ENCODE measurements around the gene RNF150. TPM values are rescaled to one million over a fixed set of nuclear protein-coding genes. Genes with fewer than 3 reads are reported as not detected.

RNF150 gene
- total and polyA plus RNA-seq, 2 of the 4 experiments (the other 2 are of a cell fraction) = 6.2 to 18.1 TPM

- H3K36me3 ChIP-seq (ENCODE audit: control insufficient read depth, insufficient read depth, low read length) = no peaks in the 10 kb centered on the region
- H2BK15ac ChIP-seq (ENCODE audit: low read depth, low read length) = no peak overlapping the region
- H3K9ac ChIP-seq (ENCODE audit: low read depth, low read length) = no peak overlapping the region
- peaks cover 2% of the 10 kb centered on the region; the same call in 1 of the 2 replicates for H3K4me1 ChIP-seq (ENCODE audit: control insufficient read depth, insufficient read depth, low read length)
- in situ Hi-C loops (cut with MboI; ENCODE audit: low sequenced_read_pairs) (no loop called here), dilution Hi-C loops (cut with HindIII; ENCODE audit: low sequenced_read_pairs, unreplicated experiment) (no loop called here), intact Hi-C loops (cut with micrococcal nuclease) (no loop called here)
- DNase-seq = no peak
- H2AK9ac ChIP-seq (replicated peaks; ENCODE audit: low read depth, low read length, poor library complexity) = no peak overlapping the region
- H3K9me3 ChIP-seq (ENCODE audit: control insufficient read depth, insufficient read depth, low read length) = no peaks in the 10 kb centered on the region
- H2BK120ac ChIP-seq (ENCODE audit: low read depth, low read length) = no peak overlapping the region
- no peak overlapping the region for H3K27ac ChIP-seq (ENCODE audit: insufficient read depth, low read length)
- H3K4ac ChIP-seq (ENCODE audit: low read depth, low read length) = no peak overlapping the region
- no peak overlapping the region for H2BK20ac ChIP-seq (ENCODE audit: low read depth, low read length)
- H3K18ac ChIP-seq (ENCODE audit: low read depth, low read length) = no peak overlapping the region
- ATAC-seq (ENCODE audit: low read depth) = no peak
- H3K14ac ChIP-seq (replicated peaks; ENCODE audit: low read depth, low read length) = no peak overlapping the region
- no peak overlapping the region for H3K56ac ChIP-seq (ENCODE audit: extremely low read depth, insufficient read depth, low read length)
- H2BK5ac ChIP-seq (ENCODE audit: low read depth, low read length, poor library complexity, severe bottlenecking) = no peak overlapping the region
- no peak overlapping the region for H3K4me2 ChIP-seq (ENCODE audit: low read depth, low read length)
- TF ChIP-seq POLR2A (IDR thresholded peaks at IDR 0.05; ENCODE audit: low read depth, low read length) (no peak), BHLHE40 (IDR thresholded peaks at IDR 0.05; ENCODE audit: low read depth, low read length) (no peak), MXI1 (IDR thresholded peaks at IDR 0.05; ENCODE audit: borderline replicate concordance, low read depth, low read length) (no peak), USF2 (IDR thresholded peaks at IDR 0.05; ENCODE audit: low read depth, low read length) (no peak), RAD21 (IDR thresholded peaks at IDR 0.05; ENCODE audit: low read length) (no peak), SMC3 (IDR thresholded peaks at IDR 0.05; ENCODE audit: low read depth, low read length) (no peak), RFX5 (IDR thresholded peaks at IDR 0.05; ENCODE audit: low read depth, low read length) (no peak), ELK1 (IDR thresholded peaks at IDR 0.05; ENCODE audit: borderline replicate concordance, low read depth, low read length) (no peak), RCOR1 (IDR thresholded peaks at IDR 0.05; ENCODE audit: insufficient replicate concordance, low read length) (no peak)
- H3K4me3 ChIP-seq (ENCODE audit: insufficient read depth, low read depth, low read length) = no peak overlapping the region
- no peak overlapping the region for H2AK5ac ChIP-seq (ENCODE audit: low read depth, low read length)
- no peak overlapping the region for H4K5ac ChIP-seq (ENCODE audit: low read depth, low read length)
- H3K9me1 ChIP-seq (ENCODE audit: insufficient read depth, low read length) = no peaks in the 10 kb centered on the region
- H4K91ac ChIP-seq (ENCODE audit: insufficient read depth, low read depth, low read length) = no peak overlapping the region
- H3K79me1 ChIP-seq (ENCODE audit: low read depth in 1 of 2, low read length in 2 of 2) = peaks cover 0 to 3% of the 10 kb centered on the region in 2 experiments; a peak in 1 of 4 replicates
- no peaks in the 10 kb centered on the region for H4K20me1 ChIP-seq (ENCODE audit: insufficient read depth, low read length)
- H3K27me3 ChIP-seq (ENCODE audit: control insufficient read depth, insufficient read depth, low read length) = no peaks in the 10 kb centered on the region
- no TSS peak for BruUV-seq (replicated peaks)
- WGBS, 2 experiments (ENCODE audit: extremely low coverage in 2 of 2, insufficient read length in 1 of 2) = no CpG with 5 or more reads among the region's 4 CpGs
- H2AFZ ChIP-seq (replicated peaks; ENCODE audit: low read length, poor library complexity) = no peak overlapping the region
- ChIA-PET CTCF (no interaction called here), POLR2A (ENCODE audit: unreplicated experiment) (no interaction called here)
- H3K23ac ChIP-seq (ENCODE audit: low read depth, low read length) = no peak overlapping the region
- no peak overlapping the region for H4K8ac ChIP-seq (ENCODE audit: low read depth in 2 of 2, low read length in 2 of 2)
Measured at GRCh38 chr4:141101511-141101910, 31.8 kb downstream of the RNF150 start.
